Mesendoderm (in vitro differentiated cells): ENCODE data around the gene SC5D.

Experiments used
- DNase-seq: peaks from one replicate; pipeline ENCODE4 v3.0.0; 2013
- H2AK5ac ChIP-seq: 2 replicates; pipeline ENCODE4 v1.6.1; 2013; ENCODE audit warnings: low read length, inconsistent platforms
- H2BK120ac ChIP-seq: 2 replicates; pipeline ENCODE4 v1.6.1; 2013; ENCODE audit warnings: low read depth, mild to moderate bottlenecking, low read length, moderate library complexity, mixed read lengths
- H2BK15ac ChIP-seq: replicated peaks from 2 replicates; pipeline ENCODE4 v1.6.1; 2013; ENCODE audit warnings: low read depth, mild to moderate bottlenecking, moderate library complexity
- H2BK5ac ChIP-seq: 2 replicates; pipeline ENCODE4 v1.6.1; 2013; ENCODE audit warnings: low read length, inconsistent platforms
- H3K18ac ChIP-seq: 2 replicates; pipeline ENCODE4 v1.6.1; 2013; ENCODE audit warnings: mild to moderate bottlenecking, low read length, mixed read lengths
- H3K23ac ChIP-seq: one replicate; pipeline ENCODE4 v1.6.1; 2013; ENCODE audit warnings: low read length
- H3K27ac ChIP-seq: 2 replicates; pipeline ENCODE4 v1.5.1; 2013; ENCODE audit warnings: low read depth, mild to moderate bottlenecking, inconsistent platforms, low read length, moderate library complexity
- H3K27me3 ChIP-seq: 2 replicates; pipeline ENCODE4 v1.6.1; 2013; ENCODE audit warnings: low read length, control low read depth, mild to moderate bottlenecking, inconsistent platforms; ENCODE audit not compliant: insufficient read depth, poor library complexity
- H3K36me3 ChIP-seq: 2 replicates; pipeline ENCODE4 v1.6.1; 2013; ENCODE audit warnings: low read length, inconsistent platforms; ENCODE audit not compliant: control insufficient read depth, insufficient read depth
- H3K4ac ChIP-seq: one replicate; pipeline ENCODE4 v1.6.1; 2013; ENCODE audit warnings: low read depth, mild to moderate bottlenecking, low read length, moderate library complexity
- H3K4me1 ChIP-seq: 2 replicates; pipeline ENCODE4 v1.6.1; 2013; ENCODE audit warnings: low read depth, low read length, inconsistent platforms; ENCODE audit not compliant: control insufficient read depth
- H3K4me2 ChIP-seq: 2 replicates; pipeline ENCODE4 v1.6.1; 2013; ENCODE audit warnings: low read length
- H3K4me3 ChIP-seq: 2 replicates; pipeline ENCODE4 v1.5.1; 2013; ENCODE audit warnings: mild to moderate bottlenecking, low read length
- H3K56ac ChIP-seq: one replicate; pipeline ENCODE4 v1.6.1; 2013; ENCODE audit warnings: low read length
- H3K79me1 ChIP-seq: 2 replicates; pipeline ENCODE4 v1.6.1; 2013; ENCODE audit warnings: low read length, inconsistent platforms
- H3K79me2 ChIP-seq: 2 replicates; pipeline ENCODE4 v1.6.1; 2013; ENCODE audit warnings: mild to moderate bottlenecking, low read length; ENCODE audit not compliant: control insufficient read depth, insufficient read depth
- H3K9ac ChIP-seq: 2 replicates; pipeline ENCODE4 v1.6.1; 2013; ENCODE audit warnings: low read length, inconsistent platforms
- H4K5ac ChIP-seq: one replicate; pipeline ENCODE4 v1.6.1; 2013; ENCODE audit warnings: low read length
- H4K8ac ChIP-seq: one replicate; pipeline ENCODE4 v1.6.1; 2013; ENCODE audit warnings: low read depth, mild to moderate bottlenecking, control low read depth, low read length, moderate library complexity
- WGBS: extraction: QIAGEN DNeasy Blood & Tissue Kit; methylation state at CpG from one replicate; pipeline ENCODE4 v1.1.7; 2013; ENCODE audit warnings: low lambda C conversion rate, missing lambda C conversion rate; ENCODE audit not compliant: insufficient coverage; ENCODE audit errors: extremely low coverage; 5-methylcytosine and 5-hydroxymethylcytosine counted together

Gene SC5D

DNA sequence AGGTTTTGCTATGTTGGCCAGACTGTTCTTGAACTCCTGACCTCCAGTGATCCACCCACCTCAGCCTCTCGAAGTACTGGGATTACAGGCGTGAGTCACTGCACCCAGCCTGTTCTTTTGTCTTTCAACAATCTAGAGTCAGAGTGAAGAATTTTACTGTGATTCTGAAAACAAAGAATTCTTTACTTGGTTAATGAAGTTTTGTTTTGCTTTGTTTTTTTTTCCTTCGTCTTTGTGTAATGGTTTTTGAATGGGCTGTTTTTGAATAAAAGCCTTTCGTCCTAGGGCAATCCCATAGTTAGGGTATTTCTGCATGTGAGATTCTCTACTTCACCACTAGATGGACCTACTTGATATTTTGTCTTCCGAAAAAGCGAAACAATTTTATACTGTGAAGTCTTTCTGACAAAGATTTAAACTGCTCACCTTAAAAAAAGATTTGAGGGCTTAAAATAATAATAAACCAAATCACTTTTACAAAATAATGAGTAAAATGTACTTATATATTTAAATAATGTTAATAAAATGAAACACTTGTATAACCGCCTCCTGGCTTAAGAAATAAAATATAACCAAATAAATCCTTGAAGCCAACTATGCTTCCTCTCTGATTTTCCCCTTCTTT lies 43.4 kb upstream of the SC5D start:
- WGBS: no CpG with 5 or more reads among the region's 7 CpGs

DNA sequence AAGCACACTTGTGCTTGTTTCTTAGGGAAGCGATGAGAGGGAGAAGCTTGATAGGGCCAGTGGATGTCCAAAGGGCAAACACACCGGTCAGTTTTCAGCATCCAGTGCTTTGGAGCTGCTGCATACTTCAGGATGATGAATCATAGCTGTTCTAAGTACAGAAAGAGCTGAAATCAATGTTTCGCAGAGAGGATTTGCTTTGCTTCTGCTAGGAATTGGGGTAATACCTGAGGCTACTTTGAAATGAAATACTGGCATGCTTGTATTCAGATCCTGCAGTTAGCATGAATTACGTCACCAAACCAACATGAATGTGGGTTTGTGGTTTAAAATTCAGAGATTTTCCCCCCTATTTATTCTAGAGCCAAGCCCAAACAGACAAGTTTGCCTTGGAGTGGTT lies 41.7 kb upstream of the SC5D start:
- Histone ChIP-seq H3K18ac (no peak overlapping the region), H3K36me3 (no peaks in the 10 kb centered on the region), H3K9ac (no peak overlapping the region), H3K27ac (no peak overlapping the region), H3K4ac (no peak overlapping the region), H4K8ac (no peak overlapping the region), H2BK15ac (no peak overlapping the region), H4K5ac (no peak overlapping the region), H3K23ac (no peak overlapping the region), H2AK5ac (no peak overlapping the region), H3K27me3 (no peaks in the 10 kb centered on the region), H2BK5ac (no peak overlapping the region), H3K4me2 (no peak overlapping the region), H3K56ac (no peak overlapping the region), H3K4me3 (no peak overlapping the region), H3K4me1 (no peaks in the 10 kb centered on the region), H3K79me2 (no peaks in the 10 kb centered on the region), H3K79me1 (no peaks in the 10 kb centered on the region), H2BK120ac (no peak overlapping the region)
- no CpG with 5 or more reads among the region's 4 CpGs for WGBS
- DNase-seq: no peak

More for the DNA sequence above, 43.4 kb upstream of the SC5D start:
- DNase-seq: peak; percentile 70
- Histone ChIP-seq H3K56ac (no peak overlapping the region), H3K27ac (no peak overlapping the region), H2BK5ac (no peak overlapping the region), H3K4me1 (no peaks in the 10 kb centered on the region), H2BK15ac (no peak overlapping the region), H3K4me3 (no peak overlapping the region), H2BK120ac (no peak overlapping the region), H3K27me3 (no peaks in the 10 kb centered on the region), H3K23ac (no peak overlapping the region), H3K18ac (no peak overlapping the region), H3K4me2 (no peak overlapping the region), H2AK5ac (no peak overlapping the region), H3K4ac (no peak overlapping the region), H3K79me2 (no peaks in the 10 kb centered on the region), H4K8ac (no peak overlapping the region), H3K36me3 (no peaks in the 10 kb centered on the region), H4K5ac (no peak overlapping the region), H3K79me1 (no peaks in the 10 kb centered on the region), H3K9ac (no peak overlapping the region)

- H3K27ac ChIP-seq: no peak overlapping the region
- no peak overlapping the region for H3K56ac ChIP-seq
- H3K9ac ChIP-seq: no peak overlapping the region
- H3K27me3 ChIP-seq: no peaks in the 10 kb centered on the region
- no peak overlapping the region for H4K5ac ChIP-seq
- H3K18ac ChIP-seq: no peak overlapping the region
- no peak overlapping the region for H3K4ac ChIP-seq
- H2BK5ac ChIP-seq: no peak overlapping the region
- no peak overlapping the region for H2AK5ac ChIP-seq
- no peaks in the 10 kb centered on the region for H3K79me1 ChIP-seq
- H3K79me2 ChIP-seq: no peaks in the 10 kb centered on the region
- DNase-seq: no peak
- no peak overlapping the region for H2BK15ac ChIP-seq
- H2BK120ac ChIP-seq: no peak overlapping the region
- no peaks in the 10 kb centered on the region for H3K36me3 ChIP-seq
- no peak overlapping the region for H3K4me3 ChIP-seq
- H3K4me1 ChIP-seq: no peaks in the 10 kb centered on the region
- no peak overlapping the region for H3K4me2 ChIP-seq
- no peak overlapping the region for H3K23ac ChIP-seq
- H4K8ac ChIP-seq: no peak overlapping the region
Observed at GRCh38 chr11:121253951-121254350, 38.6 kb upstream of the SC5D start.

- no peak overlapping the region for H3K18ac ChIP-seq
Observed at GRCh38 chr11:121254756-121255155, 37.8 kb upstream of the SC5D start.

GRCh38 chr11:121255473-121256125 lies 37.0 kb upstream of the SC5D start:
- no peak overlapping the region for H3K4ac ChIP-seq
- no peak overlapping the region for H2AK5ac ChIP-seq
- no peak overlapping the region for H3K27ac ChIP-seq
- H3K56ac ChIP-seq: no peak overlapping the region
- H2BK5ac ChIP-seq: no peak overlapping the region
- no peaks in the 10 kb centered on the region for H3K4me1 ChIP-seq
- no peak overlapping the region for H3K4me3 ChIP-seq
- no peak overlapping the region for H2BK15ac ChIP-seq
- no peak overlapping the region for H3K4me2 ChIP-seq
- H3K27me3 ChIP-seq: no peaks in the 10 kb centered on the region
- no peak overlapping the region for H3K18ac ChIP-seq
- H4K5ac ChIP-seq: no peak overlapping the region
- no peaks in the 10 kb centered on the region for H3K79me2 ChIP-seq
- no peak overlapping the region for H4K8ac ChIP-seq
- no peaks in the 10 kb centered on the region for H3K36me3 ChIP-seq
- H2BK120ac ChIP-seq: no peak overlapping the region
- no CpG with 5 or more reads among the region's 2 CpGs for WGBS
- no peak overlapping the region for H3K23ac ChIP-seq
- no peak for DNase-seq
- no peak overlapping the region for H3K9ac ChIP-seq
- H3K79me1 ChIP-seq: no peaks in the 10 kb centered on the region

More at GRCh38 chr11:121254756-121255155, 37.8 kb upstream of the SC5D start:
- Histone ChIP-seq H3K9ac (no peak overlapping the region), H3K4me2 (no peak overlapping the region), H2BK5ac (no peak overlapping the region), H3K56ac (no peak overlapping the region), H3K27me3 (no peaks in the 10 kb centered on the region), H4K8ac (no peak overlapping the region), H3K79me2 (no peaks in the 10 kb centered on the region), H3K4me3 (no peak overlapping the region), H3K27ac (no peak overlapping the region), H3K23ac (no peak overlapping the region), H2BK15ac (no peak overlapping the region), H2BK120ac (no peak overlapping the region), H4K5ac (no peak overlapping the region), H3K4me1 (no peaks in the 10 kb centered on the region), H3K4ac (no peak overlapping the region), H2AK5ac (no peak overlapping the region), H3K36me3 (no peaks in the 10 kb centered on the region), H3K79me1 (no peaks in the 10 kb centered on the region)
- no peak for DNase-seq

DNA sequence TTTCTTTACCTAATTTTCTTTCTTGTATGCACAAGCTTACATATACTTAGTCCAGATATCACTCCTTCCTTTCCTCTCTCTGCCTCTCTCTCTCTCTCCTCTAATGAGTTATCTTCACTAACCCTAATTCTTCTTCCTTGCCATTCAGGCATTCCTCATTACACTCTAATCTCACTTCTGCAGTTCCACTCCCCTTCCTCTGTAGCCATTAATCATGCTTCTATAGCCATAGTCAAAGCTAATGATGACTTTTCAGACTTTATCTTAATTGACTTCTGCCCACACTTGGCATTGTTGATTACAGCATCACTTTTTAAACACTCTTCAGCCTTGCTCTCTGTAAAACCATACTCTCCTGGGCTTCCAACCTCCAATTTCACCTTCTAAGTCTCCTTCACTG lies 35.3 kb upstream of the SC5D start:
- Histone ChIP-seq H2BK15ac (no peak overlapping the region), H3K4me3 (no peak overlapping the region), H3K4me2 (no peak overlapping the region), H3K36me3 (no peaks in the 10 kb centered on the region), H2BK120ac (no peak overlapping the region), H3K9ac (no peak overlapping the region), H2AK5ac (no peak overlapping the region), H3K23ac (no peak overlapping the region), H4K5ac (no peak overlapping the region), H3K18ac (no peak overlapping the region), H3K27me3 (no peaks in the 10 kb centered on the region), H3K79me1 (no peaks in the 10 kb centered on the region), H3K79me2 (no peaks in the 10 kb centered on the region), H4K8ac (no peak overlapping the region), H3K27ac (no peak overlapping the region), H3K56ac (no peak overlapping the region), H3K4ac (no peak overlapping the region), H2BK5ac (no peak overlapping the region), H3K4me1 (no peaks in the 10 kb centered on the region)
- DNase-seq: no peak
